NCI-H446 (cell line): ENCODE data around the gene TIGD6.
A peak's percentile ranks its signal among the peaks of the same experiment; 100 is the strongest.

ENCODE experiments used
- DNase-seq, 2 experiments: peaks; one replicate each; lab custom pipeline; 2025; lab: John Stamatoyannopoulos, UW

TIGD6 gene

GRCh38 chr5:150016537-150016936 is 16.1 kb upstream of the TIGD6 start:
- DNase-seq: no peak

GRCh38 chr5:150015415-150015814 is 15.0 kb upstream of the TIGD6 start:
- DNase-seq: no peak

GRCh38 chr5:150014456-150014855 is 14.0 kb upstream of the TIGD6 start:
- DNase-seq: no peak

GRCh38 chr5:150013931-150014330 is 13.5 kb upstream of the TIGD6 start:
- no peak for DNase-seq

GRCh38 chr5:150009671-150010387 is 9.4 kb upstream of the TIGD6 start:
- DNase-seq: no peak

GRCh38 chr5:150007050-150007449 is 6.6 kb upstream of the TIGD6 start:
- DNase-seq: no peak

GRCh38 chr5:150006318-150006717 is 5.9 kb upstream of the TIGD6 start:
- DNase-seq: no peak

- DNase-seq: peak in 1 of 2 experiments; percentile 30
Measured at GRCh38 chr5:150001660-150002486, 1.4 kb upstream of the TIGD6 start.

GRCh38 chr5:150000990-150001659 is 671 bp upstream of the TIGD6 start:
- no peak for DNase-seq

- DNase-seq: no peak
Measured at GRCh38 chr5:149999866-150000255, 593 bp downstream of the TIGD6 start.

GRCh38 chr5:149999359-149999758 is 1.1 kb downstream of the TIGD6 start:
- DNase-seq: no peak

GRCh38 chr5:149998281-149998680 is 2.2 kb downstream of the TIGD6 start:
- no peak for DNase-seq

GRCh38 chr5:149996205-149996890 is 4.1 kb downstream of the TIGD6 start:
- DNase-seq: no peak

GRCh38 chr5:149995385-149996204 is 4.9 kb downstream of the TIGD6 start:
- DNase-seq: no peak

GRCh38 chr5:149993471-149993870 is 7.0 kb downstream of the TIGD6 start:
- no peak for DNase-seq

- DNase-seq: peak; percentile 6 to 82
Measured at GRCh38 chr5:149990518-149991376, 9.7 kb downstream of the TIGD6 start.

- DNase-seq: no peak
Measured at GRCh38 chr5:149988126-149988525, 12.3 kb downstream of the TIGD6 start.

- no peak for DNase-seq
Measured at GRCh38 chr5:149982505-149982904, 17.9 kb downstream of the TIGD6 start.

- no peak for DNase-seq
Measured at GRCh38 chr5:149981206-149981605, 19.2 kb downstream of the TIGD6 start.

- no peak for DNase-seq
Measured at GRCh38 chr5:149979896-149980295, 20.6 kb downstream of the TIGD6 start.
